A204.1 (cell line): ENCODE measurements around the gene CD7.

Source experiments
- FAIRE-seq: peaks from 2 replicates; lab custom pipeline; 2012; peaks lifted over from hg19 to GRCh38; lab: Jason Lieb, UNC

CD7 gene

DNA sequence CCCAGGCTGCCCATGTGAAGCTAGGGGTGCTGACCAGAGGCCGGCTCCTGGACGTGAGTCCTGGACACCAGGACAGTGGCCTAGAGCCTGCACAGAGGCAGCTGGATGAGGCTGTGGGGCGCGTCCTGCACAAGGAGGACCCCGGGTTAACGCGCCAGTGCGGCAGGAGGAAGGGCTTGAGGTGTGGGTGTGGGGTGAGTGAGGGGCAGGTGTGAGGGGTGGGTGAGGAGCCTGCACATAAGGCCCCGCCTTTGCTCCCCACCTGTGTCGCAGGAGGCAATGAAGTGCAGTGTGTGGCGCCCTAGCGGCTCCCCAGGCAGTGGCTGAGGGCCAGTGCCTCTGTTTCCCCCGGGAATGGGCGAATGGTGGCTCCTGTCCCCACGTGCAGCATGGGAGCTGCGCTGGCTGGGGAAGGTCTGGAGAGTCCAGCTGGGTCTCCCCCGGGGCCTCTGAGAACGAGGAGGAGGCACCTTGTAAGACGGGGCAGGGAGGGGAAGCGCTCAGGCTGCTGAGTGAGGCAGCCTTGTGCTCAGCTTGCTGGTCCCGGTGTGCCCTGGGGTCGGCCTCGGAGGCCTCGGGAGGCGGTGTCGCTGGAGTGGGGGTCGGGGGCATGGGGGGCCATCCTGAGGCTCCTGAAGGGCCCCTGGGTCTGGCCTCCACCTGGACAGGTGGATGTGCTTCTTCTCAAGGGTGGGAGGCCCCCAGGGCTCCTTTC is 3.2 kb downstream of the CD7 start:
- FAIRE-seq: no peak

DNA sequence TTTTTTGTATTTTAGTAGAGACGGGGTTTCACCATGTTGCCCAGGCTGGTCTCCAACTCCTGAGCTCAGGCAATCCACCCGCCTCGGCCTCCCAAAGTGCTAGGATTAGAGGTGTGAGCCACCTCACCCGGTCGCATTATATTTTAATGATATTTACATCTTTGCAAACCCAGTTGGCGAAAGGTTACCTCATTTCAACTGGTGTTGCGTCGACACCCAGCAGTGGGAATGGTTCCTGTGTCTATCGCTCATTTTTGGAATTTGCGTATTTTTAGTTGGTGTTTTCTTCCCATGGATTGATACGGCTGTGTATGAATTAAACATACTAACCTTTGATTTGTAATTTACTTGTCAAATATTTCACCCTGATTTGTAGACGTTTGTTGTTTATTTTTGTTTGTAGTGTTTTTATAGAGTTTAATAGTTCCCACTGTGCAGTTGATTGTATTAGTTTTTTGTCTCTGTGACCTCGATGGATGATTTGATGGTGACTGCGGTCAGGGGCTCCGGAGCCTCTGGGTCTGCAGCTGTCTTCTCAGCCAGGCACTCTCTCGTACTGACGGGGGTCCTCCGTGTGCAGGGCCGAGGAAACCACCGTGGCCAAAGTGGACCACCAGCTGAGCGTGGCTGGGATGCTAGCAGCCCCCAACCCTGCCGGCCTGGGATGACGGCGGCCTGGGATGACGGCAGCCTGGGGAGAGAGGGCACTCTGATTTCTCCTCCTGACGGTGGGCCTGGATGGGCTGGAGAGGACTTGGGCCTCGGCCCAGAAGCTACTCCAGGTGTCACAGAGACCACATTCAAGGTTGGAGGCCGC is 4.0 kb downstream of the CD7 start:
- no peak for FAIRE-seq

GRCh38 chr17:82311971-82312370 is 5.4 kb downstream of the CD7 start:
- no peak for FAIRE-seq

DNA sequence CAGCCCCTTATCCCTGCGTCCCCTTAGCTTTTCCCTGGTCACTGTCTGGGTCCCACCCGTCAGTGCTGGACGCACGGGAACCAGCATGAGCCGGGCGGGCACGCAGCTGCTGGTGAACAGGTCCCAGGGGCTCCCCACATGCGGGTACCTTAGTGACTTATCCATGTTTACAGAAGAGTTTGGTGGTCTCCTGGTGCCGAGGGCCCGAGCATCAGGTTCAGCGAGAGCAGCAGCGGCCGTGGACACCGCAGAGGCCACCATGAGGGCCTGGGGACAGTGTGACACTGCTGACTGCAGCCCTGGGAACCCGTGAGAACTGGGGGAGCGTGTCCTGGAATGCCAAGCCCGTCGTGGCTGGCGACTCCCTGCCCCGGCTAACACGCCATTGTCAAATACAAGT is 6.5 kb downstream of the CD7 start:
- no peak for FAIRE-seq

DNA sequence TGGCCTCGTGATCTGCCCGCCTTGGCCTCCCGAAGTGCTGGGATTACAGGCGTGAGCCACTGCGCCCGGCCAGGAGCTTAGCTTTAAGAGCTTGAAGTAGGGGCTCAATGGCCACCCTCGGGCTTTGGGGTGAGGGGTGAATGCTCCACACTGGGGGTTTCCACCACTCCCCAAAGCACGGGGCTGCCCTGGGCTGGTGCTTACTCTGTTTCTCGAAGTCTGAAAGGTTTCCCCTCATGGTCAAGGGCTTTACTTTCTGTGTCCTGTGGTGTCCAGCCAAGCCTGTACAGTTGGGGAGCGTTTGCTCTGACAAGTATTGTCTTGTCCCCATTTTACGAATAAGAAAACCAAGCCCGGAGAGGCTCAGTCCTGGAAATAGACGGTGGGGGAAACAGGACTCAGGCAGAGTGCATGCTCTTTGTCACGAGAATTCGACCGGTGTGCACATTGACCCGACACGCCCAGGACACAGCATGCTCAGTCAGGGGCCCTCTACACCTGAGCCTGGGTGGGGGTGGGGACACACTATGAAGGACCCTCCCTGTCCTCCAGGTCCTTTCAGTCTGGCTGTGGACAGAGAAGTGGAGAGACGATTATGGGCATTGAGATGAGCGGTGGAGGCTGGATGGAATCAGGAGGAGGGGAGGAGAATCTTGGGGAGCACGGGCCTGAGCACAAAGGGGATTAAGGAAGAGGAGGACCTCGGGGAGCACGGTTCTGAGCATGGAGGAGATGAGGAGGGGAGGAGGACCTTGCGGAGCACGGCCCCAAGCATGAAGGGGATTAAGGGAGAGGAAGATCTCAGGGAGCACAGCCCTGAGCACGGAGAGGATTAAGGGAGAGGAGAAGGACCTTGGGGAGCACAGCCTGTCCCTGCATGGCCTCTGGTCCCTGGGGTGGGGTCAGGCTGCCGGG is 7.5 kb downstream of the CD7 start:
- FAIRE-seq: no peak

DNA sequence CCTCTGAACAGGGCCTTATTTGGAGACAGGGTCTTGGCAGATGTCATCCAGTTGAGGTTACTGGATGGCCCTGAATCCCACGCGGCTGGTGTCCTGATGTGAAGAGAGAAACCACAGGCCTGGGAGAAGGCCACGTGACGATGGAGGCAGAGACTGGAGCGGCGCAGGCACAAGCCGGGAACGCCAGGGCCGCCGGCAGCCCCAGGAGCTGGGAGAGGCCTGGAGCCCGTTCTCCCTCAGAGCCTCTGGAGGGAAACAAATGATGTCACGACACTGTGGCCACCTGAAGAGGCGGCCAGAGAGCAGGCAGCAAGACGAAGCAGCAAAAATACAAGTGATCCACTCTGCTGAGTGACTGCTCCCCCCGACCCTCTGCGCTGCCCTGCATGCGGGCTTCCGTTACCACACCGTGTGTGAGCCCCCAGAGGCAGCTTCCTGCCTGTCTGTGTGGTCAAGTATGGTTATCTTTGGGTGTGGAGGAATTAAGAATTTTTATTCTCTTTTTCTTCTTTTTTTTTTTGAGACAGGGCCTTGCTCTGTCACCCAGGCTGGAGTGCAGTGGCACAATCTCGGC is 11.6 kb downstream of the CD7 start:
- FAIRE-seq: no peak

DNA sequence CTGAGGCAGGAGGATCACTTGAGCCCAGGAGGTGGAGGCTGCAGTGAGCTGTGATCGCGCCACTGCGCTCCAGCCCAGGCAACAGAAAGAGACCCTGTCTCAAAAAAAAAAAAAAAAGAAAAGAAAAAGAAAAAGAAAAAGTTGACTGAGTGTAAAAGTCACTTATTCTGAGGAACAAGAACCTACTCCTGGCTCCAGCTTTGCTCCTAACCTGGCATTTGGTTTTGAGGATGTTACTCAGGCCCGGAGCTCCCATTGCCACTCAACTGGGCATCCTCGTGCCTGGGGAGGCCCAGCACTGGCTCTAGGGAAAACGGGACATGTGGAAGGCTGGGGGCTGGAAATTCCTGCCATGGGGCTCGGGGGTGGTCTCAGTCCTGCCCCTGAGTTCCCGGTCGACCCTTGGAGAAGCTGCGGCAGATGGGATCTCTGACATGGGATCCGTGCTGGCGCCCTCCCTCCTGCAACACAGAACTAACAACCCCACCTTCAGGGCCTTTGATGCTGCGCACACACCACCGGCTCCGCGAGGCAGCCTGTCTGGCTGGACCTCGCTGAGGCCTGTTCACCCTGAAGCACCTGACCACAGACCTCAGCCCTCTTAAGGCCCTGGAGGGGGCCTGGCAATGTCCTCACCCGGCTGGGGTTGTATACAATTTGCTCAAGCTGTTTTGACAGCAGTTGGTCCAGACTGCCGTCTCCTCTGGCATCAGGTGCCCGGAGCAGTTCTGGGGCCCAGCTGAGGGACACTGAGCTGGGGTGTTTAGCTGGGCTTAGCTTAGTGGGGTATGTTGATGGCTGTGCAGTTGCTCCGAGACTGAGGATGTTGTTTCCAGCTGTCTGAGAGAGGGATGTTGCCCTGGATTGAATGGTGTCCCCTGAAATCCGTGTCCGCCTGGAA is 12.3 kb downstream of the CD7 start:
- FAIRE-seq: no peak

- FAIRE-seq: no peak
Observed at GRCh38 chr17:82303944-82304808, 13.2 kb downstream of the CD7 start.

DNA sequence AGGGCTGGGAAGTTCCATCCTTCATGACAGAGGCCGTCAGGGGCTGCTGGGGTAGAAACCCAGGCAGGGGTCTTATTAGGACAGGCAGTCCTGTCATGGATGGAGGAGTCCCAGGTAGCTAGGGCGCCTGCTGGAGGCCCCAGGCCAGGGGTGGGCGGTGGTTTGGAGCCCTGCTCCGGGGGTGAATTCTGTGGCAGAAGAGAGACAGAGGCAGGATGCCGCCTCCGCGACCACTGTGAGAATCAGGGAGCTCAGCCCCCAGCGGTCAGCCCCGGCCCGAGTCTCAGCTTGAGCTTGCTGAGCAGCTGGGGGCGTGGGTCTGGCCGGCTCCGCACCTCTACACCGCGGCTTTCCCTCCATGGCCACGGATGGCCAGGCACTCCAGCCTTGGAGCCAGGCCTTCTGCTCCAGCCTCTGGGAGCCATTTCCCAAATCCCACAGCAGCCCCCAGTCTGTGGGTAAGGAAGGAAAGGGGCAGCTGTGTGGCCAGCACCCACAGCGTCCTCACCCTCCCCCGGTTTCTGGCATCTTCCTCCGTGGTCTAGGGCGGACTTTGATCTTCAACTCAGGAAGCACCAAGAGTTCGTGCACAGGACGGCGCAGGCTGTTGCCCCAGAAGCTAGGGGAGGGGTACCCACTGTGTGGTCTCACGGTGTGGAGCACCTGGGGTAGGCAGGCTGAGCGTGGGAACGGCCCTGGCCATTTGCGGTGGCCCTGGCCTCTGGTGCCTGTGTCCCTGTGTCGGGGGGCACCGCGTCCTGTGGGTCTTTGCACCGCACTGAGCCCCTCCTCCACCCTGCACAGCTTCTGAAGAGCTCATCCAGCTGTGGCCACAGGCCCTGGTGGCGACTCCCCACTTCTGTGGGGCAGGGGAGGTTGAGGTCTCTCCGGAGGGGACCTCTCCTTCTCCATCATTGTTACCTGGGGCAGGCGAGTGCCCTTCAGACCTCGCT is 14.1 kb downstream of the CD7 start:
- FAIRE-seq: no peak

GRCh38 chr17:82302568-82302963 is 14.8 kb downstream of the CD7 start:
- no peak for FAIRE-seq

DNA sequence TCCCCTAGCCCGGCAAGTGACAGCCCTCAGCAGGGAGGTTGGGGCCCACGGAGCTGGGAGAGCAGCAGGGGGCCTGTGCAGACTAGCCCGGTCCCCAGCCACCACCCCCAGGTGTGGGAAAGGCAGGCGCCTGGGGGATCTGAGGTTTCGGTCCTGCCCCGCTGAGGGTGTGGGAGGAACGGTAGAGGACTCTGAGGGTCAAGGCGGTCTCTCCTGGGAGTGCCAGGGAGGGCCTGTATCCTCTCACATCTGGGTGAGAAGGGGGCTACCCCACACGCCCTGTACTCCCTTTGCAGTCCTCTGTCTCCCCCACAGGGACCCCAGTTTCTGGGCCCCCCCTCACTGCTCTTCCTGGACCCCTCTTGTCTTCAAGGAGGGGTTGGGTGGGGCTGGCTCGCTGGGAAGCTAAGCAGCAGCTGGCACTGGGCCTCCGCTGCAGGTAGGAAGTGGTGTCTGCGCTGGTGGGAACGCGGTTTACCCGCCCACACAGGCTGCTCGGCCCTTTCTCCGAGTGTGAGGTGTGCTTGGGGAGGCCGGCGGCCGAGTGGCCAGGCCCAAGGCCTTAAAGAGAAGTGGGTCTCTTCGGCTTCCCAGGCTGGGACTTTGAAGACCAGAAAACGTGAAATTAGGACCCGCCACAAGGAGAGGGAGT is 15.4 kb downstream of the CD7 start:
- no peak for FAIRE-seq

DNA sequence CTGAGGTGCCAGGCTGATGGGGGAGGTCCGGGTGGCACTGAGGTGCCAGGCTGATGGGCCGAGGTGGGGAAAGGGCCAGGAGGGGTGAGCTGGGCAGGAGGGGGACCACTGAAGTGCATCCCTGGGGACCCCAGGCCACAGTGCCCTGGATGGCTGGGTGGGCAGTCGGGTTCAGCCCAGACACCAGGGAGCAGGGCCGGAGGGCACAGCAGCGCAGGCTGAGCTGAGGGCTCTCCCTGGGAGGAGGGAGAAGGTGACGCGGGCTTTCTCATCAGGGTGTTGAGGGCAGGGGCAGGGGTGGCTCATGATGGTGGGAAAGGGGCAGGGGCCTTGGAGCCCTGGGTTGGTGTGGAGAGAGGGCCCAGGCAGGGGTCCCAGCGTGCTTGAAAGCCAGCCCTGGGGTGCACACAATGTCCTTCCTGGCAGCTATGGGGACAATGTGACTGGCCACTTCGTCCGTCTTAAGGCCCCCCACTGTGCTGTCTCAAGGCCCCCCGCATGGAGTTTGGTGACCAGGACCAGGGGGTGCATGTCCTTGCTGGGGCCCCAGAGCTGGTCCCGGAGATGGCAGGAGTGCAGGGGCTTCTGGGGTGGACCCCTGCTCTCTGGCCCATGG is 16.0 kb downstream of the CD7 start:
- FAIRE-seq: no peak

DNA sequence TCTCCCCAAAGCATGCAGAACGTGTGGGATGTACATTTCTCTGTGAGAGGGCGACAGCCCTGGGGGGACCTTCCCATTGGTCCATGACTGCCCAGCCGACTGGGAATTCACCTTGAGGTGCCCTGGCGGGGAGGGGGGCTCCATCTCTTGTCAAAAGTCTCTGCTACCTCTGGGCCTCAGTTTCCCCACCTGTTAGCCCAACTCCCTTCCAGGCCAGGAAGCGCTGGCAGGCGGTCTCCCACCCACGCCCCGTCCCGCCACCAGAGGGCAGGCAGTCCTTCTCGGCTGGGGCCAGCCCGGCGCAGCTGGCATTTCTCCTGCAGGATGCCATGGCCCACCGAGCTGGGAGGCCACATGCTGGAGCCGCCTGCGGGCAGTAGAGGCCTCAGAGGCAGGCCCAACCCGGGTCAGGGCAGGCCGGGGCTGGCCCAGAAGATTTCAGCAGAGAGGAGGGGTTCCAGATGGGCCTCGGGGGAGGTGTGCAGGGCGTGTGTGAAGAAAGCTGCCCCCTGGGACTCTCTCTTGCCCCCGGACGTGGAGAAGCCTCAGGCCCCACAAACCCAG is 16.6 kb downstream of the CD7 start:
- no peak for FAIRE-seq

GRCh38 chr17:82300228-82300627 is 17.2 kb downstream of the CD7 start:
- no peak for FAIRE-seq

DNA sequence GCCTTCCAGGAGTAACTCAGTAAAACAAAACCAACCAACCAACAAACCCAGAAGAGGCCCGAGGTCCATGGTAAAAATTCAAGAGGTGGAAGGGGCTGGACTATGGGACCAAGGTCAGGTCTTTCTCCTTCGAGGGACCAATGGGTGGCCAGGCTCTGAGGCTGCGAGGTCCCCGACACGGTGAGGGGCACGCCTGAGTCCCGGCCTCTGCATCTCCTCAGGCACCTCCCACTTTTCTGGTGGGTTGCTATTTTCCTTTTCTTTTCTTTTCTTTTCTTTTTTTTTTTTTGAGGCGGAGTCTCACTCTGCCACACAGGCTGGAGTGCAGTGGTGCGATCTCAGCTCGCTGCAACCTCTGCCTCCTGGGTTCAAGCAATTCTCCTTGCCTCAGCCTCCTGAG is 18.0 kb downstream of the CD7 start:
- FAIRE-seq: no peak

DNA sequence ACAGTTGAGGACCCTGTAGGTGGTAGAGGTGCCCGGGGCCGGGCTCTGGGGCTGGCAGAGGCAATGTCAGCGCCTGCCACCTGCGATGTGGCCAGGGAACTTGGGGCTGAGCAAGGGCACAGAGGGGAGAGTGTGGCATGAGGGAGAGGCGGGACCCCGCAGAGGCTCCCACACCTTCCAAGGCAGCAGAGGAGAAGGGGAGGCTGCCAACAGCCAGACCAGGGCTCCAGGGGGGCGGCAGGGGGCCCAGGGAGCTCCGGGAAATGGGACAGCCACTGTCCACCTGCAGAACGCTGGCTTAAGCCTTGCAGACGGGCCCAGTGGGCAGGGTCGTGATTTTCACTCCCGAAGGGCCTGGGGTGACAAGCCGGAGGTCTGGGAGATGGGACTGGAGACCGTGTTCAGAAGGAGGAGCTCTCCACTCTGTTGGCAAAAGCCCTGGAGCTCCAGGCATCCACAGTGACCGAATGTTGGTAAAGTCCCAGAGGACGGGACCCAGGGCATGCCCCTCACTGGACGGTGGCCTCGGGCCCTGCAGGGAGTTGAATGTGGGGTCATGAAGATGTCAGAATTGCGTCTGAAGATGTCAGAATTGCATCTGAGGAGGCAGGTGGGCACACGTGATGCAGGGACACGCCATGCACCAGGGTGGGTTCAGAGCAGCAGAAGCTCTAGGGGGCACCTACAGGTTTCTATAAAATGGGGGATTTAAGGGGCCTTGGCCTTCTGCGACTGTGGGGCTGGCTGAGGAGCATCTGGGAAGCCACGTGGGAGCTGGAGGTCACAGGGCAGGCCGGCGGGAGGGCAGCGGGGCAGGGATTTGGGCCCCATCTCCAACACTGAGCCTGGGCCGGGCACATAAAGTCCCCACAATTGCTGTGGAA is 18.6 kb downstream of the CD7 start:
- FAIRE-seq: no peak
